GM10266 (cell line): ENCODE data around the gene AKAP6.

ENCODE experiments used
- DNase-seq: peaks from one replicate; pipeline ENCODE4 v3.0.0; 2012; ENCODE audit errors: extremely low spot score
- CTCF ChIP-seq: IDR thresholded peaks from 2 replicates; pipeline ENCODE4 v1.5.1; 2012; ENCODE audit warnings: mild to moderate bottlenecking, low read depth; ENCODE audit not compliant: control insufficient read depth, insufficient read depth; ENCODE audit errors: missing control alignments

Gene AKAP6

GRCh38 chr14:32710231-32710671 is 381.2 kb downstream of the AKAP6 start:
- TF ChIP-seq CTCF = no peak
- DNase-seq = no peak

GRCh38 chr14:32710731-32711680 is 381.9 kb downstream of the AKAP6 start:
- peak; percentile 54 for TF ChIP-seq CTCF
- DNase-seq = peak; percentile 15

GRCh38 chr14:32713856-32714255 is 384.8 kb downstream of the AKAP6 start:
- TF ChIP-seq CTCF = no peak
- no peak for DNase-seq

- no peak for TF ChIP-seq CTCF
- no peak for DNase-seq
Observed at GRCh38 chr14:32719601-32720000, 390.5 kb downstream of the AKAP6 start.

GRCh38 chr14:32720927-32721326 is 391.8 kb downstream of the AKAP6 start:
- no peak for DNase-seq
- no peak for TF ChIP-seq CTCF

GRCh38 chr14:32722631-32723183 is 393.6 kb downstream of the AKAP6 start:
- no peak for DNase-seq
- no peak for TF ChIP-seq CTCF
